ENCODE data around the gene HOXD10.

The HOXD10 gene

GRCh38 chr2:176148751-176149421, 32.3 kb downstream of the HOXD10 start:
- TF ChIP-seq, protein P1, sequence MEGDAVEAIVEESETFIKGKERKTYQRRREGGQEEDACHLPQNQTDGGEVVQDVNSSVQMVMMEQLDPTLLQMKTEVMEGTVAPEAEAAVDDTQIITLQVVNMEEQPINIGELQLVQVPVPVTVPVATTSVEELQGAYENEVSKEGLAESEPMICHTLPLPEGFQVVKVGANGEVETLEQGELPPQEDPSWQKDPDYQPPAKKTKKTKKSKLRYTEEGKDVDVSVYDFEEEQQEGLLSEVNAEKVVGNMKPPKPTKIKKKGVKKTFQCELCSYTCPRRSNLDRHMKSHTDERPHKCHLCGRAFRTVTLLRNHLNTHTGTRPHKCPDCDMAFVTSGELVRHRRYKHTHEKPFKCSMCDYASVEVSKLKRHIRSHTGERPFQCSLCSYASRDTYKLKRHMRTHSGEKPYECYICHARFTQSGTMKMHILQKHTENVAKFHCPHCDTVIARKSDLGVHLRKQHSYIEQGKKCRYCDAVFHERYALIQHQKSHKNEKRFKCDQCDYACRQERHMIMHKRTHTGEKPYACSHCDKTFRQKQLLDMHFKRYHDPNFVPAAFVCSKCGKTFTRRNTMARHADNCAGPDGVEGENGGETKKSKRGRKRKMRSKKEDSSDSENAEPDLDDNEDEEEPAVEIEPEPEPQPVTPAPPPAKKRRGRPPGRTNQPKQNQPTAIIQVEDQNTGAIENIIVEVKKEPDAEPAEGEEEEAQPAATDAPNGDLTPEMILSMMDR (IDR thresholded peaks at IDR 0.05), result no peak
- no peak for DNase-seq (ENCODE audit: low spot score)
- Histone ChIP-seq H3K27ac (no peak overlapping the region), H3K4me3 (no peak overlapping the region)

DNA sequence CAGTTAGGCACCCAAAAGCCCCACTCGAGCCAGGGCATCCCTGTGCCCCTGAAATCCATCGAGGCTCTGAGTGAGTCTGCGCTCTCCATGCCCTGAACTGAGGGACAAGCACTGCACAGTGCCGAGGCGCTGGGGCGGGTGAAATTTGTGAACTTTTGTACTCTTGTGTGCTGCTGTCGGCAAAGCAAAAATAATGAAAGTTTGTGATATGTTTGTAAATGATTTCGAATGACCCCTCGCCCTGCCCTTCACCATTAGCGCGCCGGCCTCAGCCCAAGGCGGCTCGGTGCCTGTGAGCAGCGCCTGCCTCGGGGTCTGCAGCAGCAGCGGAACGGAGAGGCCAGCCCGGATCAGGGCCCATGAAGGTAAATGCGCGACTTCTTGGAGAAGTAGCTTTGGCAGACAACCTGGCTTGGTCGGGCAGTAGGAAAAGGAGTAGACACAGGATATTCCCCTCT, 32.9 kb downstream of the HOXD10 start:
- DNase-seq (ENCODE audit: low spot score), result no peak
- Histone ChIP-seq H3K27ac (no peak overlapping the region), H3K4me3 (no peak overlapping the region)
- TF ChIP-seq, protein P1 (IDR thresholded peaks at IDR 0.05), result no peak

GRCh38 chr2:176149939-176150583, 33.5 kb downstream of the HOXD10 start:
- Histone ChIP-seq H3K4me3 (no peak overlapping the region), H3K27ac (no peak overlapping the region)
- no peak for DNase-seq (ENCODE audit: low spot score)
- TF ChIP-seq, protein P1 (IDR thresholded peaks at IDR 0.05), result no peak

GRCh38 chr2:176150584-176151441, 34.2 kb downstream of the HOXD10 start:
- no peak overlapping the region for H3K27ac ChIP-seq
- no peak for DNase-seq (ENCODE audit: low spot score)
- TF ChIP-seq, protein P1 (IDR thresholded peaks at IDR 0.05), result no peak
- H3K4me3 ChIP-seq, result no peak overlapping the region

DNA sequence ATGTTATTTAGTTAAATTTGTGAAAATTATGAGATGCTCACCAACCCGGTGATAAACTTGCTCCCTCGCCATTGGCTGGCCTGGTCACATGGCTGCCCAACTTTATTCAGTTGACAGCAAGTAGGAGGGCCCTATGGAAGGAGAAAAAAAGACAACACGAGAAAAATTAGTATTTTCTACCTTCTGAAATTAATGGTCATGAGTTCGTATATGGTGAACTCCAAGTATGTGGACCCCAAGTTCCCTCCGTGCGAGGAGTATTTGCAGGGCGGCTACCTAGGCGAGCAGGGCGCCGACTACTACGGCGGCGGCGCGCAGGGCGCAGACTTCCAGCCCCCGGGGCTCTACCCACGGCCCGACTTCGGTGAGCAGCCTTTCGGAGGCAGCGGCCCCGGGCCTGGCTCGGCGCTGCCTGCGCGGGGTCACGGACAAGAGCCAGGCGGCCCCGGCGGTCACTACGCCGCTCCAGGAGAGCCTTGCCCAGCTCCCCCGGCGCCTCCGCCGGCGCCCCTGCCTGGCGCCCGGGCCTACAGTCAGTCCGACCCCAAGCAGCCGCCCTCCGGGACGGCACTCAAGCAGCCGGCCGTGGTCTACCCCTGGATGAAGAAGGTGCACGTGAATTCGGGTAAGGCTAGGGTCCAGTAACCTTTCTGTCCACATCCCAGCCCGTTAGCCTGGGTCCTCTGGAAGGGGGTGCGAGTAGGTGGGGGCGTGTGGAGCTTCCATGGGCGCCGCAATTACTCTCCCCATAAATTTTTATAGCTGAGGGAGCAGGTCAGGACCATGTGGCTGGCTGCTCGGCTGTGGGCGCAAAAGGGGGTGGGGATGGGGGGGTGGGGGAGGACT, 35.1 kb downstream of the HOXD10 start, which contains the start of gene HOXD4:
Gene HOXD4 (plus strand): TSS at position 109 of the 846 bp plus-strand sequence. CDS start 84 bp downstream, at position 193.
- no peak for DNase-seq (ENCODE audit: low spot score)
- Histone ChIP-seq H3K27ac (no peak within 1 kb of the TSS), H3K4me3 (peak within 1 kb of the TSS; percentile 10)
- TF ChIP-seq, protein P1 (IDR thresholded peaks at IDR 0.05), result no peak
